Measurements from ENCODE around the gene C9. TPM values are rescaled to one million over a fixed set of nuclear protein-coding genes. Genes with fewer than 3 reads are reported as not detected.
"Not testable (repeated sequence)": the region's sequence is repeated elsewhere in the genome, so short reads cannot be mapped to it uniquely, and the experiment has no call there.

C9 gene
- total and polyA plus RNA-seq, 7 donors: 0.24 TPM; not detected in 6

DNA sequence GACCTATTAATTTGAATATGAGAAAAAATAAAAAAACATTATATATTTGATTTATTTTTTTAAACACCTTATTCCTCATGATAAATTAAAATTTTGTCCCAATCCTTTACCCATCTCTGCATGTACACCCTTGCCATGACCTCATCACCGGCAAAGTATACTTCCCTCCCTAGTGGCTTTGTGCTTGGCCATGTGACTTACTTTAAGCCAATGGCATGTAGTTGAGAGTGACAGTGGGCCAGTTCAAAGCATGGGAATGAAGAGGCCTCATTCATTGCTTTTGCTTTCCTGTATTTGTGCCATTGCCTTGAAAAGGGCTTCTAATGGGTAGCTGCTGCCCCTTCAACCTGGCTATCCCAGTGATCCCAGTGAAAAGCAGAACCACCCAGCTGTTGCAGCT, 31.2 kb downstream of the C9 start:
- ATAC-seq (no peak), DNase-seq (no peak)
- TF ChIP-seq, protein P1, sequence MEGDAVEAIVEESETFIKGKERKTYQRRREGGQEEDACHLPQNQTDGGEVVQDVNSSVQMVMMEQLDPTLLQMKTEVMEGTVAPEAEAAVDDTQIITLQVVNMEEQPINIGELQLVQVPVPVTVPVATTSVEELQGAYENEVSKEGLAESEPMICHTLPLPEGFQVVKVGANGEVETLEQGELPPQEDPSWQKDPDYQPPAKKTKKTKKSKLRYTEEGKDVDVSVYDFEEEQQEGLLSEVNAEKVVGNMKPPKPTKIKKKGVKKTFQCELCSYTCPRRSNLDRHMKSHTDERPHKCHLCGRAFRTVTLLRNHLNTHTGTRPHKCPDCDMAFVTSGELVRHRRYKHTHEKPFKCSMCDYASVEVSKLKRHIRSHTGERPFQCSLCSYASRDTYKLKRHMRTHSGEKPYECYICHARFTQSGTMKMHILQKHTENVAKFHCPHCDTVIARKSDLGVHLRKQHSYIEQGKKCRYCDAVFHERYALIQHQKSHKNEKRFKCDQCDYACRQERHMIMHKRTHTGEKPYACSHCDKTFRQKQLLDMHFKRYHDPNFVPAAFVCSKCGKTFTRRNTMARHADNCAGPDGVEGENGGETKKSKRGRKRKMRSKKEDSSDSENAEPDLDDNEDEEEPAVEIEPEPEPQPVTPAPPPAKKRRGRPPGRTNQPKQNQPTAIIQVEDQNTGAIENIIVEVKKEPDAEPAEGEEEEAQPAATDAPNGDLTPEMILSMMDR (IDR thresholded peaks at IDR 0.05): no peak
- H3K4me3 ChIP-seq: no peak overlapping the region
- H3K4me1 ChIP-seq: no peaks in the 10 kb centered on the region
- no peak overlapping the region for H3K27ac ChIP-seq
- no peaks in the 10 kb centered on the region for H3K27me3 ChIP-seq (ENCODE audit: insufficient read depth in 3 of 3, low read length in 2 of 3)
- H3K36me3 ChIP-seq (ENCODE audit: insufficient read depth in 1 of 2, low read depth in 1 of 2): no peaks in the 10 kb centered on the region
- no peaks in the 10 kb centered on the region for H3K9me3 ChIP-seq
- intact Hi-C loops (cut with DNase I): no loop called here
- WGBS, 3 donors: 88 to 95% (median 92%) methylated on average over 1 of the region's 1 CpG

DNA sequence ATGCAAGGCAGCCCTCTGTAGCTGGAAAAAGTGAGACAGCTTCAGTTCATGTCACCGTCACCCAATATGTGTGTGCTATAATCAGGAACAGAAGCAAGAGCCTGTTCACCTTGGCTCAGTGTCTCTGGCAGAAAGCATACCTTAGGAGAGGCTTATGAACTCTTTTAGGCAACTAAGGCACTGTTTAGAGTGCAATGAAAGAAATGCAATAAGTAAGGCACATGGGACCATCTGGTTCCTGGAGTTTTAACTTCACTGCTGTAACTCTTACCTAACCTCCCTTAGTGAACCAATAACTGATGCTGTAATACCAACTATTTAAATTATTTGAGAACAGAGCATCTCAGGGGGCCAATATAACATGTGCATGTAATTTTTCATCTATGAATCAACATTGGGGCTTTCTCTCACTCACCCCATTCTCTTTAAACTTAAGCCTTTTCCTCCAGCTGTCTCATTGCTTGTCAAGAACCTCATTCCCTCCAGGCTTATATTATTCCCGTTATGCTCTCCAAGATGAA, 32.4 kb downstream of the C9 start:
- 43 to 49% (median 45%) methylated on average over 2 of the region's 2 CpGs for WGBS, 3 donors
- H3K27ac ChIP-seq: no peak overlapping the region
- ATAC-seq: no peak

DNA sequence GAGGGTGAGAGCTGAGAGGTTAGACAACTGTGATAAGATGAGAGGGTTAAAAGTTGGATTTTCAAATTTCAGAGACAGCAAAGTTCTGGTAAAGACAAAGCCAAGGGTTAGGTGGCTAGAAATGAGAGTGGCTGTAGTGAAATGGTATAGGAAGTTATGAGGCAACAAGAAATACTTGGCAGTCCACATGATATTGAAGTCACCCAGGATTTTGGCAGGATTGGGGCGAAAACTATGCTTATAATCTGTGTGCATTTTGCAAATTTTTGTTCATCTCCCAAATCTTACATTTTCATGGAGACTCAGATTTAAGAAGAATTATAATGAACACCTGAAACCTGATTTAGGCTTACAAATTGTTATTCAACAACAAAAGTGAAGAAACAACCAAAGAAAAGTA, 35.6 kb downstream of the C9 start:
- H3K36me3 ChIP-seq (ENCODE audit: insufficient read depth in 1 of 2, low read depth in 1 of 2): no peaks in the 10 kb centered on the region
- intact Hi-C loops (cut with DNase I): no loop called here
- no peak for DNase-seq
- H3K27ac ChIP-seq: no peak overlapping the region
- TF ChIP-seq, protein P1 (IDR thresholded peaks at IDR 0.05): no peak
- no peak overlapping the region for H3K4me3 ChIP-seq
- H3K4me1 ChIP-seq: no peaks in the 10 kb centered on the region
- no peaks in the 10 kb centered on the region for H3K27me3 ChIP-seq (ENCODE audit: insufficient read depth in 3 of 3, low read length in 2 of 3)
- 67 to 79% (median 71%) methylated on average over 1 of the region's 1 CpG for WGBS, 3 donors
- no peak for ATAC-seq
- no peaks in the 10 kb centered on the region for H3K9me3 ChIP-seq

More for the DNA sequence above, 32.4 kb downstream of the C9 start:
- no peak overlapping the region for H3K4me3 ChIP-seq
- intact Hi-C loops (cut with DNase I): no loop called here
- H3K4me1 ChIP-seq: no peaks in the 10 kb centered on the region
- TF ChIP-seq, protein P1 (IDR thresholded peaks at IDR 0.05): no peak
- H3K36me3 ChIP-seq (ENCODE audit: insufficient read depth in 1 of 2, low read depth in 1 of 2): no peaks in the 10 kb centered on the region
- H3K27me3 ChIP-seq (ENCODE audit: insufficient read depth in 3 of 3, low read length in 2 of 3): no peaks in the 10 kb centered on the region
- H3K9me3 ChIP-seq: no peaks in the 10 kb centered on the region
- no peak for DNase-seq

DNA sequence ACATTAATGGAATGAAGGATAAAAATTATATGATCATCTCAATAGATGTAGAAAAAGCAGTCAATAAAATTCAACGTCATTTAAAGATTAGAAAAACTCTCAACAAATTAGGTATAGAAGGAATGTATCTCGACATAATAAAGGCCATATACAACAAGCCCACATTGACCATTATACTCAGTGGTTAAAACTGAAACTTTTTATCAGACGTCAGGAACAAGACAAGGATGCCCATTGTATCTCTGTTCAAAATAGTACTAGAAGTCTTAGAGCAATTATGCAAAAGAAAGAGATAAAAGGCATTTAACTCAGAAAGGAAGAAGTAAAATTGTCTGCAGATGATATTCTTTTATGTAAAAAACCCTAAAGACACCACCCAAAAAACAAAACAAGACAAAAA, 40.8 kb downstream of the C9 start:
- Histone ChIP-seq H3K9me3 (peaks cover 12% of the 10 kb centered on the region), H3K4me3 (no peak overlapping the region), H3K27me3 (ENCODE audit: insufficient read depth in 3 of 3, low read length in 2 of 3) (peaks cover 0 to 9% (median 0%) of the 10 kb centered on the region in 3 donors), H3K4me1 (no peaks in the 10 kb centered on the region), H3K36me3 (ENCODE audit: insufficient read depth in 1 of 2, low read depth in 1 of 2) (no peaks in the 10 kb centered on the region), H3K27ac (no peak overlapping the region)
- 74 to 78% (median 74%) methylated on average over 3 of the region's 3 CpGs for WGBS, 3 donors
- ATAC-seq: no peak
- intact Hi-C loops (cut with DNase I): no loop called here
- TF ChIP-seq, protein P1 (IDR thresholded peaks at IDR 0.05): no peak
- DNase-seq: no peak

DNA sequence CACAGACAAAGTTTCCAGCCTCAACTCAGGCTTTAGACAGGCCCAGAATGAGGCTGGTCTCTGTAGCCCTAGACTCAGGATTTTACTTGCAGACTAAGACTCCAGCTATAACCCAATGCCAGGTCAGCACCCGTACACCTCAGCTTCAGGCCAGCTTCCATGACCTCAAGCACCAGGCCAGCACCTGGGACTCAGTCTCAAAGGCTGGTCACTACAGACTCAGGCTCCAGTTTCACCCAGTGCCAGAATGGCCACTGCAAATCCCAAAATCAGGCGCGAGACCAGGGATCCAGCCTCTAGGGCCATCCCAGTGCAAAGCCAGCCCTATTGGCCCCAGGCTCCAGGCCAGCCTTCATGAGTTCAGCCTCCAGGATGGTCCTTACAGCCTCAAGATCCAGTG, 44.9 kb downstream of the C9 start:
- H3K36me3 ChIP-seq (ENCODE audit: insufficient read depth in 1 of 2, low read depth in 1 of 2): no peaks in the 10 kb centered on the region
- H3K9me3 ChIP-seq: peaks cover 12% of the 10 kb centered on the region
- TF ChIP-seq, protein P1 (IDR thresholded peaks at IDR 0.05): no peak
- no peak overlapping the region for H3K27ac ChIP-seq
- intact Hi-C loops (cut with DNase I): no loop called here
- no peak overlapping the region for H3K4me3 ChIP-seq
- ATAC-seq (no peak), DNase-seq (no peak)
- no peaks in the 10 kb centered on the region for H3K4me1 ChIP-seq
- WGBS, 3 donors: 93 to 97% (median 94%) methylated on average over 3 of the region's 3 CpGs
- H3K27me3 ChIP-seq (ENCODE audit: insufficient read depth in 3 of 3, low read length in 2 of 3): peaks cover 0 to 9% (median 0%) of the 10 kb centered on the region in 3 donors

DNA sequence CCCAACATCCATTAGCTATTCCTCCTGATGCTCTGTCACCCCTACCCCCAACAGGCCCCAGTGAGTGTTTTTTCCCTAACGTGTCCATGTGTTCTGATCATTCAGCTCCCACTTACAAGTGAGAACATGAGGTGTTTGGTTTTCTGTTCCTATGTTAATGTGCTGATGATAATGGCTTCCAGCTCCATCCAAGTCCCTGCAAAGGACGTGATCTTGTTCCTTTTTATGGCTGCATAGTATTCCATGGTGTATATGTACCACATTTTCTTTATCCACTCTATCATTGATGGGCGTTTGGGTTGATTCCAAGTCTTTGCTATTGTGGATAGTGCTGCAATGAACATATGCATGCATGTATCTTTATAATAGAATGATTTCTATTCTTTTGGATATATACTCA, 47.8 kb downstream of the C9 start:
- H3K9me3 ChIP-seq: peaks cover 12% of the 10 kb centered on the region
- DNase-seq; H3K27me3 ChIP-seq (ENCODE audit: insufficient read depth in 3 of 3, low read length in 2 of 3); intact Hi-C loops (cut with DNase I); H3K36me3 ChIP-seq (ENCODE audit: insufficient read depth in 1 of 2, low read depth in 1 of 2); ATAC-seq; H3K4me3 ChIP-seq; H3K4me1 ChIP-seq; H3K27ac ChIP-seq: not testable (repeated sequence)
- WGBS, 3 donors: 77 to 80% (median 80%) methylated on average over 3 of the region's 3 CpGs

Measured in psoas muscle (tissue), 8 donors.